ENCODE measurements around the gene FBLN1. TPM values are rescaled to one million over a fixed set of nuclear protein-coding genes. Genes with fewer than 3 reads are reported as not detected.
A peak's percentile ranks its signal among the peaks of the same experiment; 100 is the strongest.

Gene FBLN1
- total RNA-seq, 1 donor from 2014 or later = 82.8 TPM

GRCh38 chr22:45608763-45609180 is 106.1 kb downstream of the FBLN1 start:
- peaks cover 3% of the 10 kb centered on the region for H3K4me1 ChIP-seq
- no peak for TF ChIP-seq CTCF (IDR thresholded peaks at IDR 0.05; ENCODE audit: borderline replicate concordance)
- H3K4me3 ChIP-seq = no peak overlapping the region
- intact Hi-C loops (cut with micrococcal nuclease) = no loop called here
- H3K9me3 ChIP-seq (replicated peaks) = no peaks in the 10 kb centered on the region
- DNase-seq = no peak
- no peaks in the 10 kb centered on the region for H3K36me3 ChIP-seq
- no peak overlapping the region for H3K27ac ChIP-seq (replicated peaks)
- H3K27me3 ChIP-seq (ENCODE audit: low read depth) = peaks cover 31% of the 10 kb centered on the region

- Histone ChIP-seq H3K27ac (replicated peaks) (peak overlapping the region; percentile 60), H3K27me3 (ENCODE audit: low read depth) (peaks cover 6% of the 10 kb centered on the region), H3K36me3 (no peaks in the 10 kb centered on the region), H3K9me3 (replicated peaks) (no peaks in the 10 kb centered on the region), H3K4me1 (peaks cover 3% of the 10 kb centered on the region), H3K4me3 (peak overlapping the region; percentile 32)
- no peak for TF ChIP-seq CTCF (IDR thresholded peaks at IDR 0.05; ENCODE audit: borderline replicate concordance)
- intact Hi-C loops (cut with micrococcal nuclease) = no loop called here
- peak; percentile 62 for DNase-seq
Observed at GRCh38 chr22:45612451-45612901, 109.8 kb downstream of the FBLN1 start.

GRCh38 chr22:45612940-45613339 is 110.3 kb downstream of the FBLN1 start:
- Histone ChIP-seq H3K27ac (replicated peaks) (peak overlapping the region; percentile 60), H3K4me3 (peak overlapping the region; percentile 32), H3K4me1 (peaks cover 3% of the 10 kb centered on the region), H3K9me3 (replicated peaks) (no peaks in the 10 kb centered on the region), H3K27me3 (ENCODE audit: low read depth) (peaks cover 6% of the 10 kb centered on the region), H3K36me3 (no peaks in the 10 kb centered on the region)
- no peak for TF ChIP-seq CTCF (IDR thresholded peaks at IDR 0.05; ENCODE audit: borderline replicate concordance)
- intact Hi-C loops (cut with micrococcal nuclease) = no loop called here
- no peak for DNase-seq

- DNase-seq = no peak
- peaks cover 9% of the 10 kb centered on the region for H3K27me3 ChIP-seq (ENCODE audit: low read depth)
- no peak overlapping the region for H3K4me3 ChIP-seq
- peaks cover 3% of the 10 kb centered on the region for H3K4me1 ChIP-seq
- H3K9me3 ChIP-seq (replicated peaks) = peaks cover 9% of the 10 kb centered on the region
- intact Hi-C loops (cut with micrococcal nuclease) = no loop called here
- H3K36me3 ChIP-seq = no peaks in the 10 kb centered on the region
- TF ChIP-seq CTCF (IDR thresholded peaks at IDR 0.05; ENCODE audit: borderline replicate concordance) = no peak
- no peak overlapping the region for H3K27ac ChIP-seq (replicated peaks)
Observed at GRCh38 chr22:45615364-45615763, 112.7 kb downstream of the FBLN1 start.

- Histone ChIP-seq H3K9me3 (replicated peaks) (peaks cover 9% of the 10 kb centered on the region), H3K4me3 (no peak overlapping the region), H3K27ac (replicated peaks) (no peak overlapping the region), H3K36me3 (no peaks in the 10 kb centered on the region), H3K27me3 (ENCODE audit: low read depth) (peaks cover 9% of the 10 kb centered on the region), H3K4me1 (peaks cover 3% of the 10 kb centered on the region)
- no peak for TF ChIP-seq CTCF (IDR thresholded peaks at IDR 0.05; ENCODE audit: borderline replicate concordance)
- intact Hi-C loops (cut with micrococcal nuclease) = no loop called here
- no peak for DNase-seq
Observed at GRCh38 chr22:45616432-45616831, 113.7 kb downstream of the FBLN1 start.

All from left ventricle myocardium inferior (tissue), 1 donor.